Endometrial microvascular endothelial cells (primary cell): ENCODE data around the gene GRWD1. TPM values are rescaled to one million over a fixed set of nuclear protein-coding genes. Genes with fewer than 3 reads are reported as not detected.

Experiments
- in situ Hi-C: cut with HindIII; loops from 2 replicates; pipeline ENCODE4 v1.10.0; 2017; ENCODE audit warnings: low sequenced_read_pairs, low pct_unique_long_range_greater_than_20kb; ENCODE audit errors: inconsistent ontology term
- total RNA-seq: library from RNA; depleted of rRNA; stranded (reverse); fragments of >200 nt; gene quantifications from one replicate; pipeline ENCODE4 v1.2.3, GENCODE V29; 2015; ENCODE audit errors: inconsistent ontology term

GRWD1 gene
- total RNA-seq: 84.6 TPM

DNA sequence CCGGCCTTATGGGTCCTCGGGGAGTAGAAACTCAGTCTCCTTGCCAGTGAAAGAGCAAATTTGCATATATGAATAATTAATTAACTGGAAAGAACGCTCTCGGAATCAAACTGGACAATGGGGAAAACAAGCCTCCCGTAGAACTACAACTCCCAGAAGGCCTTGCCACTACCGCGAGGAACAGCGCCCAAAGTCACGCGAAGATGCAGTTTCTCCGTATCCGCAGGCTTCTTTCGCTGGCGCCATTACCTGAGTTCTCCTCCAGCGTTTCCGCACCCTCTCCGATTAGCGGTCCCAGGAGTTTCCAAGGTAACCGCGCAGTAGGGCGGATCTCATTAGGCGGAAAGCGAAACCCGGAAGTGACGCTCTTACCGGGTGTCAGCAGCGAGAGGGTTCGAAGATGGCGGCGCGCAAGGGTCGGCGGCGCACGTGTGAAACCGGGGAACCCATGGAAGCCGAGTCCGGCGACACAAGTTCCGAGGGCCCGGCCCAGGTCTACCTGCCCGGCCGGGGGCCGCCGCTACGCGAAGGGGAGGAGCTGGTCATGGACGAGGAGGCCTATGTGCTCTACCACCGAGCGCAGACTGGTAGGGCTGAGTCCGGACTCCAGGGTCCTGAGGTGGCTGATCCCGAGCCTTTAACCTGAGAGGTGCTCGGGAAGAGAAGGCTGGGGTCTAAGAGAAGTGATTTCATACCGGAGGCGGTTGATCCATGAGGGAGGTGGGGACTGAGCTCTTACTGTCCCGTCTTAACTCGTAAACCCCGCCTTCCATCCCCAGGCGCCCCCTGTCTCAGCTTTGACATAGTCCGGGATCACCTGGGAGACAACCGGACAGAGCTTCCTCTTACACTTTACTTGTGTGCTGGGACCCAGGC lies at the start of gene GRWD1:
Gene GRWD1 (plus strand): TSS at position 378 of the 876 bp plus-strand sequence. CDS start 23 bp downstream, at position 401.
- in situ Hi-C loops: no loop called here

DNA sequence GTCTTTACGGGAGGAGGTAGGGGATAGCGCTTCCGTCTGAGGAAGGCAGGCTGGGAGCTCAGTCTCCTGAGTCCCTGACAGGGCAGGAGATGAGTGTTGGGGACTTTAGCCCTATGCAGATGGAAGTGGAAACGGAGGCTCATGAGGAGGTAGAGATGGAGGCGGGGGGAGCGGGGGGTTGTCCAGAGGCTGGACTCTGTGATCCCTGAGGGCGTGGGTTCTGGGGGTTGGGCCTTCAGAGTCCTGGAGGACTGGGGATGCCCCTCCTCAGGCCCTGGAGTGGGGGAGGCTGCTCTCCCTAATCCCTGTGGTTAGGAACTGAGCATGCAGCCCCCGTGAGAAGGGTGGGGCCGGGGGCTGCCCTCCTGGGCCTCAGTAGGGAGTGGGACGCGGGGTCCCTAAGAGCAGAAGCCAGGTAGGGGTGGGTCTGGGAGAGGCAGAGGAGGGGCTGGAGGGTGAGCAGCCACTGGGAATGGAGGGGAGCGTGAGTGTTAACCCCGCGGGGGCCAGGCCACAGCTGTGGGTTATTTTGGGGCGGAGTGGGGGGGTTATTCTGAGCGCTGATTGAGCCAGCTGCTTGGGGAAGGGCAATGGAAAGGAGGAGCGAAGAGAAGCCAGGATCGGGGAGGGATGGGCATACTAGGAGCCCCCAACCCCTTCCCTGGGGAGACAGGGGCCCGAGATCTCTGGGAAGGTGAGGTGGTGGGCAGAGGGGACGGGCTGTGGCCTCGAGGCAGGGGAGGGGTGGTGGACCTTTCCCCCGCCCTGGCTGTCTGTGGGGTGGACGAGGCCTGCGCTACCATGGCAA lies 49.6 kb upstream of the GRWD1 start:
- in situ Hi-C loops: no loop called here

- in situ Hi-C loops: no loop called here
These were observed 49.0 kb upstream of the GRWD1 start for GRCh38 chr19:48396824-48397176.

DNA sequence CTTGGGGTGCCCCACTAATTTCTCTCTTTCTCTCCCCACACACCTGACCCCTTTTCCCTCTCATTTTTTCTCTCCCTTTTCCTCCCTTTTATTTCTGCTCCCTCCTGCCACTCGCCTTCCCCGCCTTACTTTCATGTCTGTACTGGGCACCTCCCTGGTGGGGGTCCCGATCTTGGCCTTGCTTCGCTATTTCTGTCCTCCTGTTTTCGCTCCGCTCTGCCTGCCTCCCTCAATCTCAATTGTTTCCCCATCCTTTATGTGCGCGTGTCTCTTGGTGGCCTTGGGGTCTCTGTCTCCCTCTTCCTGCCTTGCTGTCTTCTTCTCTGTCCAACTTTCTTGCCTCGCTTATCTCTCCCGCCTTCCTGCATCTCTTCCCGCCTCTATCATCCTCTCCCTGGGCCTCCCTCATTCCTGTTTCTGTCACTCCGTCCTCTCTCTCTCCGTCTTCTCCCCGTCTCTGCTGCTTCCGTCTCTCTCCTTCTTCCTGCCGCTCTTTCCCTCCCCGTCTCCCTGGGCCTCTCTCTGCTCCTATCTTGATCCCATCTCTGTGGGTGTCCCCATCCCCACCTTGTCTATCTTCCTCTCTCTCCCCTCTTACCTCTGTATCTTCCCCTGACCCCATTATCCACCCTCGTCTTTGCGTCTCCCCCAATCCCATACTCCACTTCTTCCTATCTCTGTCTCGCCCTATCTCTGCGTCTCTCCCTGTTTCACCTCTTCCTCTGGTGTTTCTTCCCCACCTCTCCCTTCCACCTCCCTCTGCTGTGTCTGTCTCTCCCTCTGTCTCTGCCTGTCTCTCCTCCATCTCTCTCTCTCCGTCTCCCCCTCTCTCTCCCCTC lies 48.3 kb upstream of the GRWD1 start:
- in situ Hi-C loops: no loop called here

DNA sequence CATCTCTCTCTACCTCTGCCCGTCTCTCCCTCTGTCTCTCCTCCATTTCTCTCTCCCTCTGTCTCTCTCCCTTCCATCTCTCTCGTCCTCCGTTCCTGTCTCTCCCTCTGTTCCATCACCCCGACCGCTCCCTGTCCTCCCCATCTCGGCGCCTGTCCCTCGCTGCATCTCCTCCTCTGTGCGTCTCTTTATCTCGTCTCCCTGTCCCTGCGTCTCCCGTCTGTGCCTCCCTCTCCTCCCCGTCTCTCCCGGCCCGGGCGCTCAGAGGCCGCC lies 47.7 kb upstream of the GRWD1 start:
- in situ Hi-C loops: no loop called here

DNA sequence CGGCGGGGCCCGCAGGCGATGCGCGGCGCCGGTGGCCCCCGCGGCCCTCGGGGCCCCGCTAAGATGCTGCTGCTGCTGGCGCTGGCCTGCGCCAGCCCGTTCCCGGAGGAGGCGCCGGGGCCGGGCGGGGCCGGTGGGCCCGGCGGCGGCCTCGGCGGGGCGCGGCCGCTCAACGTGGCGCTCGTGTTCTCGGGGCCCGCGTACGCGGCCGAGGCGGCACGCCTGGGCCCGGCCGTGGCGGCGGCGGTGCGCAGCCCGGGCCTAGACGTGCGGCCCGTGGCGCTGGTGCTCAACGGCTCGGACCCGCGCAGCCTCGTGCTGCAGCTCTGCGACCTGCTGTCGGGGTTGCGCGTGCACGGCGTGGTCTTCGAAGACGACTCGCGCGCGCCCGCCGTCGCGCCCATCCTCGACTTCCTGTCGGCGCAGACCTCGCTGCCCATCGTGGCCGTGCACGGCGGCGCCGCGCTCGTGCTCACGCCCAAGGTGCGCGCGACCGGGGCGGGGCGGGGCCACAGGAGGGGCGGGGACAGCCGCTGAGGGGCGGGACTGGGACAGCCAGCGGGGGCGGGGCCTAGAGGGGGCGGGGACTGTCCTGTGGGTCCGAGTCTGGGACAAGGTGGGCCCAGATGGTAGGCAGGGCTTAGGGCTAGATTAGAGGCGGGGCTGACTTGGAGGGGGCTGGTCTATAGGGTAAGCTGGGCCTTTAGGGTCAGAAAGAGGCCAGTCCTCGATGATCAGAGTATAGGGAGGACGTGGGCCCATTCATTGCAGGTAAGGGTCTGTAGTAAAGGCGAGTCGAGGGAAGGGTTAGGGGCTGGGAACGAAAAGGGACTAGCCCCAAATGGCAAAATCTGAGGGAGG lies 47.2 kb upstream of the GRWD1 start:
- in situ Hi-C loops: no loop called here

DNA sequence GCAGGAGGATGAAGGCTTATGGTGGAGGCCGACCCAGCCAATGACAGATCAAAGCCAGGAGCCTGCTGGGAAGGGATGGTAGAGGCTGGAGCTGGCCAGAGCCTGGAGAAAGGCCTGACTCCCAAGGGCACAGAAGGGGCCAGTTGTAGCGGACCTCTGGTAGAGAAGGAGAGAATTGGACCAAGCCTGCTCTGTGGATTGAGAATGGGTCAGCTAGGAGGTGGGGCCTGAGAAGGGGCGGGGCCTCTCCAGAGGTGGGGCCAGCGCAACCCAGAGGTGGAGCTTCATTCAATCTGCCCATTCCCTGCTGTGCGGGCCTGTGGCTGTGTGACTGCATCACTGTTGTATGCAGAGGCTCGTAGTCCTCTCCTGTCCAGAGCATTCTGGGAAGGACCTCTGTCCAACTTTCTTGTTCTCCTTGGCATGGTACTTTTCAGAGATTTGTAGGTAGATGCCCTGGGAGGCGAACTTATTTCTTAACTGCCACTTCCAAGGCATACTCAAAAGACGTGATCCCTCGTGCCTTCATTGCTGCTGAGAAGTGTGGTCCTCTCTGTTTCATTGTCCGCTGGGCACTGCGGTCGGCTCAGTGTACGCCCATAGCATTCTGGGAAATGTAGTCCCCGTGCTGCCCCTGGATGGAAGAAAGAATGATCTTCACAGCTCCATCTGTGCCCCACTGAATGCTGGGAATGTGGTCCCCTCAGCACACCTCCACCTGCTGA lies 45.6 kb upstream of the GRWD1 start:
- in situ Hi-C loops: no loop called here

- in situ Hi-C loops: no loop called here
These were observed 44.5 kb upstream of the GRWD1 start for GRCh38 chr19:48401287-48401686.

DNA sequence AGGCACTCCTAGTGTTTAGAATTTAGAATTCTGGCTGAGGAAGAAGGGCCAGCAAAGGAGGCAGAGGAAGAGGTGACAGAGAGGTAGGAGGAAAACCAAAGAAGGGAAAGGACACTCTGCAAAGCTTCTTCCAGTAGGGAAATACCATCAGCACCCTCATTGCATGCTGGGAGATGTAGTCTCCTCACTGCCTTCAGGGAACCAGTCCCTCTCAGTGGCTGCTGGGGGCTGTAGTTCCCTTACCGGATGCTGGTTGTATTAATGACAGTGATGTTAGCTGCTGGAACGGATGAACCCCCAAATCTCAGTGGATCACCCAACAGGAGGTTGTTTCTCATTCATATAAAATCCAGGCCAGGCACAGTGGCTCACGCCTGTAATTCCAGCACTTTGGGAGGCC lies 42.2 kb upstream of the GRWD1 start:
- in situ Hi-C loops: no loop called here

- in situ Hi-C loops: no loop called here
These were observed 40.6 kb upstream of the GRWD1 start for GRCh38 chr19:48405010-48405659.

- in situ Hi-C loops: no loop called here
These were observed 39.9 kb upstream of the GRWD1 start for GRCh38 chr19:48405850-48406249.

DNA sequence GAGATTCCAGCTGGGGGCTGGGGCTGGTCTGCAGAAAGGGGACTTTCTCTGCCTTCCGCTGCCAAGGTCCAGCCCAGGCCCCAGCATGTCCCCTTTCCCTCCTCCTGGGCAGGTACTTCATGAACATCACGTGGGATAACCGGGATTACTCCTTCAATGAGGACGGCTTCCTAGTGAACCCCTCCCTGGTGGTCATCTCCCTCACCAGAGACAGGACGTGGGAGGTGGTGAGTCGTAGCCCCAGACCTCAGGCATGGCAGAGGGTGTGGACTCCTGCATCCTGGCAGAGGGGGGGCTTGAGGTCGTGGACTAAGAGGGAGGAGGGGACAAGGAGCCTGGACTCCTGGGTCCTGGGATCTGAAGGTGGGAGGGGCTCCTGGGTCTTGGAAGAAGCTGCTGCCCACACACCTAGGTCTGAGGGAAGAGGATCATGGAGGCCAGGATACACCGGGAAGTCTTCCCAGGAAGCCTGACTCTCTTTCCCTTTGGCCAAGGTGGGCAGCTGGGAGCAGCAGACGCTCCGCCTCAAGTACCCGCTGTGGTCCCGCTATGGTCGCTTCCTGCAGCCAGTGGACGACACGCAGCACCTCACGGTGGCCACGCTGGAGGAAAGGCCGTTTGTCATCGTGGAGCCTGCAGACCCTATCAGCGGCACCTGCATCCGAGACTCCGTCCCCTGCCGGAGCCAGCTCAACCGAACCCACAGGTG lies 31.8 kb upstream of the GRWD1 start:
- in situ Hi-C loops: no loop called here

DNA sequence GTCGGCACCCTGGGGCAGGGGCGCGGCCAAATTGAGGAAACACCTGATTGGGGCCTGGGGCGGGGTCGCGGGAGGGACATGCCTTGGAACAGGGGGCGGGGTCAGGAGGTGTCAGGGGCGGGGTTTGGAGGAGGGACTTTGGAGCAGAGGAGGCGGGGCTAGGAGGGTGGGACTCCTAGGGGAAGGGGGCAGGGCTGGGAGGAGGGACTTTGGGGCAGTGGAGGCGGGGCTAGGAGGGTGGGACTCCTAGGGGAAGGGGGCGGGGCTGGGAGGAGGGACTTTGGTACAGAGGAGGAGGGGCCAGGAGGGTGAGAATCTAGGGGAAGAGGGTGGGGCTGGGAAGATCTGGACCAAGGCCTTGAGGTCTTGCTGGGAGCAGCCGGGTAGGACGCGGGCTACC lies 30.4 kb upstream of the GRWD1 start:
- in situ Hi-C loops: no loop called here

DNA sequence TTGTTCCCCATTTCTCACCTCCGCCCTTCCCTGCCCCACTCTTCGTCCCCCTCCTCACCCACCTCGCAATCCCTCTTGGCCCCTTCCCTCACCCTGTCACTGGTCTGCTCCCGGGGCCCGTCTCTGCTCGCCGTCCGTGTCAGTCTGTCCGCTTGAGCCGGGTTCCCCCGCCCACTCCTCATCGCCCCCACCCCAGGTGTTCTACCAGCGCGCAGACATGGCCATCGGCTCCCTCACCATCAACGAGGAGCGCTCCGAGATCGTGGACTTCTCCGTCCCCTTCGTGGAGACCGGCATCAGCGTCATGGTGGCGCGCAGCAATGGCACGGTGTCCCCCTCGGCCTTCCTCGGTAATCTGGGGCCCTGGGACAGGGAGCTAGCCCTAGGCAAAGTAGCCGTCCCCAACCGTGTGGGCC lies 30.0 kb upstream of the GRWD1 start:
- in situ Hi-C loops: no loop called here

DNA sequence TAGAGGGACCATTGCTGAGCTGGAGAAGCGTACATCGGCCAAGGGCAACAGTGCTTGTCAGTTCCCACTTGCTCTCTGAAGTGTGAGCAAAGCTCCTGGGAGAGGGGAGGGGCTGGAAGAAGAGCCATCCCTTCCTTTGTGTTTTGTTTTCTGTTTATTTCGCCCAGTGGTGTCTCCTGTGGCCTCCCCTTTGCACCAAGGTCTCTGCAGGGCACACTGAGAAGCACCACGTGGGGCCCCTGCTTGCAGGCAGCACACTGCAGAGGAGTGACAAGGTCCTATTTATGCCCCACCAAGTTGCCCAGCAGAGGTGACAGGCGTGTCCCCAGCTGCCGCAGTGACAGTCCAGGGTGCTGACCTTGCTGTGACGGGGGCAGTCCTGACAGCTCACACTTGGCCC lies 28.4 kb upstream of the GRWD1 start:
- in situ Hi-C loops: no loop called here

- in situ Hi-C loops: no loop called here
These were observed 27.3 kb upstream of the GRWD1 start for GRCh38 chr19:48418317-48419064.
